Measurements from ENCODE around the gene BCL2A1.
A peak's percentile ranks its signal among the peaks of the same experiment; 100 is the strongest.
"Not testable (repeated sequence)": the region's sequence is repeated elsewhere in the genome, so short reads cannot be mapped to it uniquely, and the experiment has no call there.

Gene BCL2A1

DNA sequence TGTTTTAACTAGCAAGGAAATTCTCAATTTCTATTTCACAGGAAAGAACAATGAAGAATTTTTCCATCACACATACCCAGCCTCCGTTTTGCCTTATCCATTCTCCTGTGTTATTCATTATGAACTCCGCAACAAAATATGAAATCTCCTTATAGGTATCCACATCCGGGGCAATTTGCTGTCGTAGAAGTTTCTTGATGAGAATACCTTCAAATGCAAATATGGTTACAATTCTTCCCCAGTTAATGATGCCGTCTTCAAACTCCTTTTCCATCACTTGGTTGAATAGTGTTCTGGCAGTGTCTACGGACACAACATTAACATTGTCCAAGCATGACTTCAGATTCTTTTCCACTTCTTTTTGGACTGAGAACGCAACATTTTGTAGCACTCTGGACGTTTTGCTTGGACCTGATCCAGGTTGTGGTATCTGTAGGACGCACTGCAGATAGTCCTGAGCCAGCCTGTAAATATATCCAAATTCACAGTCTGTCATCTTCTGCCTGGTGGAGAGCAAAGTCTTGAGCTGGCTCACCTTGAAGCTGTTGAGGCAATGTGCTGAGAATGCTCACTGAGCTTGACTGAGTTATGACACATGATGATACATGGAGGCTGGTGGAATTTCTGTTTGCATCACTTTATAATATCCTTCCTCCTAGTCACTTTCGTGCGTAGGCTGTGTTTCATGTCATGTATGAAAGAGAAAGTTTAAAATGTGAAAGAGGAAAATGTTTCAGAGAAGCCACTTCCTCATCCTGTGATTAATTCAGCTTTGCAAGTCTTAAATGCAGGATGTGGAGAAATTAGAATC lies at the start of gene BCL2A1:
Gene BCL2A1 (minus strand): TSS at position 573 of the 811 bp plus-strand sequence. CDS start 77 bp downstream, at position 496.
- peak within 1 kb of the TSS; percentile 82 to 90 for H3K4me3 Mint-ChIP-seq
- DNase-seq = peak; percentile 66 to 78
- H3K27me3 Mint-ChIP-seq = no peaks in the 10 kb centered on the region
- peak within 1 kb of the TSS; percentile 92 to 96 for H3K27ac Mint-ChIP-seq
- peak; percentile 86 for ATAC-seq
- H3K4me1 Mint-ChIP-seq = peaks cover 52% of the 10 kb centered on the region
- peaks cover 0 to 4% of the 10 kb centered on the region in 2 donors for H3K9me3 Mint-ChIP-seq

DNA sequence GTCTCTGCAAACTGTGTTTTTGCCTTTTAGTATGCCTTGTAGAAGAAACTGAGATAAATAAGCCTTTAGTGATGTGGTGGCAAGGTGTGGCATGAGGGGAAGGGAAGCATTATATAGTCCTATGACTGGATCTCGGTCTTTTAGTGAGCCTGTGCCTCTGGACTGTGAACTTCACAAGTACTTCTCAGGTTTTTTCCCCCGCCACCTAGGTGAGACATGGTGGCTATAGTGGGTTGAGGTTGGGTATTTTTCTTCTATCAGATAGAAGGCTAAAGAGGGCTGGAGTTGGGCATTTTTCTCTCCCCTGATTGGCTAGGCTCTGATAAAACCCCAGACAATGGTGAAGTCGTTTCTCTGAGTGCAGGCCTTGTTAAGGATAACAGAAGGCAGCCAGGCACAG lies 49.7 kb upstream of the BCL2A1 start:
- H3K9me3 Mint-ChIP-seq = peaks cover 0 to 7% of the 10 kb centered on the region in 2 donors
- no peak overlapping the region for H3K27ac Mint-ChIP-seq
- H3K27me3 Mint-ChIP-seq = no peaks in the 10 kb centered on the region
- peak; percentile 78 for ATAC-seq
- H3K4me3 Mint-ChIP-seq = no peak overlapping the region
- peaks cover 36% of the 10 kb centered on the region for H3K4me1 Mint-ChIP-seq
- DNase-seq = peak in 1 of 2 donors; percentile 22

DNA sequence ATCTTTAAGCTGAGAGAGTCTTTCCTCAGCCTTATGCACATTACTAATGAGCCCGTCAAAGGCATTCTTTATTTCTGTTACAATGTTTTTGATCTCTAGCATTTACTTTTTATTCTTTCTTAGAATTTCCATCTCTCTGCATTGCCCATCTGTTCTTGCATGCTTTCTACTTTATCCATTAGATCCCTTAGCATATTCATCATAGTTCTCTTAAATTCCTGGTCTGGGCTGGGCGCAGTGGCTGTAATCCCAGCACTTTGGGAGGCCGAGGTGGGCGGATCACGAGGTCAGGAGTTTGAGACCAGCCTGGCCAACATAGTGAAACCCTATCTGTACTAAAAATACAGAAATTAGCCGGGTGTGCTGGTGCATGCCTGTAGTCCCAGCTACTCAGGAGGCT lies 49.2 kb upstream of the BCL2A1 start:
- H3K4me1 Mint-ChIP-seq = peaks cover 36% of the 10 kb centered on the region
- ATAC-seq, DNase-seq, H3K9me3 Mint-ChIP-seq, H3K4me3 Mint-ChIP-seq, H3K27ac Mint-ChIP-seq, H3K27me3 Mint-ChIP-seq: not testable (repeated sequence)

DNA sequence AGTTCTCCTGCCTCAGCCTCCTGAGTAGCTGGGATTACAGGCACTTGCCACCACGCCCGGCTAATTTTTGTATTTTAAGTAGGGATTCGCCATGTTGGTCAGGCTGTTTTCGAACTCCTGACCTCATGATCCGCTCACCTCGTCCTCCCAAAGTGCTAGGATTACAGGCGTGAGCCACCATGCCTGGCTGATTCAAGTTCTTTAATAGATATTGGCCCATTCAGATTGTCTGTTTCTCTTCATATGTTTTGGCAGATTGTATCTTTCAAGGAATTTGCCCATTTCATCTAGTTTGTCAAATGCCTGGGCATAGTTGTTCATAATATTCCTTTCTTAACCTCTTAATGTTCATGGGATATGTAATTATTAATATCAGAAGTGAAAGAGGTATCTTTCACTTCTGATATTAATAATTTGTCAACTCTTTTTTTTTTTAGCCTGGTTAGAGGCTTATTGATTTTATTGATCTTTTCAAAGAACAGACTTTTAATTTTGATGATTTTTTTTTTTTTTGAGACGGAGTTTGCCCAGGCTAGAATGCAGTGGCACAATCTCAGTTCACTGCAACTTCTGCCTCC lies 48.3 kb upstream of the BCL2A1 start:
- ATAC-seq (no peak), DNase-seq (no peak)
- H3K4me1 Mint-ChIP-seq = peaks cover 36% of the 10 kb centered on the region
- H3K27me3 Mint-ChIP-seq = no peaks in the 10 kb centered on the region
- H3K4me3 Mint-ChIP-seq = no peak overlapping the region
- H3K27ac Mint-ChIP-seq = no peak overlapping the region
- peaks cover 0 to 7% of the 10 kb centered on the region in 2 donors for H3K9me3 Mint-ChIP-seq

DNA sequence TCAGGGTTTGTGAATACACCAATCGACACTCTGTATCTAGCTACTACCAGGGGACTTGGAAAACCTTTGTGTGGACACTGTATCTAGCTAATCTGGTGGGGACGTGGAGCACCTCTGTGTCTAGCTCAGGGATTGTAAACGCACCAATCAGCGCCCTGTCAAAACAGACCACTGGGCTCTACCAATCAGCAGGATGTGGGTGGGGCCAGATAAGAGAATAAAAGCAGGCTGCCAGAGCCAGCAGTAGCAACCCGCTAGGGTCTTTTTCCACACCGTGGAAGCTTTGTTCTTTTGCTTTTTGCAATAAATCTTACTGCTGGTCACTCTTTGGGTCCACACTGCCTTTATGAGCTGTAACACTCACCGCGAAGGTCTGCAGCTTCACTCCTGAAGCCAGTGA lies 46.1 kb upstream of the BCL2A1 start:
- H3K4me1 Mint-ChIP-seq = peaks cover 28% of the 10 kb centered on the region
- not testable (repeated sequence) for DNase-seq, ATAC-seq, H3K27ac Mint-ChIP-seq, H3K9me3 Mint-ChIP-seq, H3K4me3 Mint-ChIP-seq, H3K27me3 Mint-ChIP-seq

DNA sequence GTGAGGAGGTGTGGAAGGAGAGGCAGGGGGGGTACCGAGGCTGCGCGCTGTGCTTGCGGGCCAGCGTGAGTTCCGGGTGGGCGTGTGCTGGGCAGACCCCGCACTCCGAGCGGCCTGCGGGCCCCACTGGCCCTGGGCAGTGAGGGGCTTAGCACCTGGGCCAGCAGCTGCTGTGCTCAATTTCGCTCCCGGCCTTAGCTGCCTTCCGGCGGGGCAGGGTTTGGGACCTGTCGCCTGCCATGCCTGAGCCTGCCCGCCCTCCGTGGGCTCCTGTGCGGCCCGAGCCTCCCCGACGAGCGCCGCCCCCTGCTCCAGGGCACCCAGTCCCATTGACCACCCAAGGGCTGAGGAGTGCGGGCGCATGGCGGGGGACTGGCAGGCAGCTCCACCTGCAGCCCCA lies 45.5 kb upstream of the BCL2A1 start:
- H3K4me1 Mint-ChIP-seq = peaks cover 22% of the 10 kb centered on the region
- not testable (repeated sequence) for H3K27ac Mint-ChIP-seq, ATAC-seq, DNase-seq, H3K4me3 Mint-ChIP-seq, H3K9me3 Mint-ChIP-seq, H3K27me3 Mint-ChIP-seq

DNA sequence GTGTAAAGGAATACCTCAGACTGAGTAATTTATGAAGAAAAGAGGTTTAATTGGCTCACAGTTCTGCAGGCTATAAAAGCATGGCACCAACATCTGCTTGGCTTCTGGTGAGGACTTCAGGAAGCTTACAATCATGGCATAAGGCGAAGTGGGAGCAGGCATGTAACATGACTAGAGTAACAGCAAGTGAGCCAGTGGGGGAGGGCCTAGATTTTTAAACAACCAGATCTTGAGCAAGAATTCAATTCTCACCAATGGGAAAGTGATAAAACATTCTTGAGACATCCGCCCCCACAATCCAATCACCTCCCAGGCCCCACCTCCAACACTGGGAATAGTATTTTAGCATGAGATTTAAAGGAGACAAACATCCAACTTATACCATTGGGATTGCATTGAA lies 44.2 kb upstream of the BCL2A1 start:
- Mint-ChIP-seq H3K27ac (no peak overlapping the region), H3K4me3 (no peak overlapping the region), H3K27me3 (no peaks in the 10 kb centered on the region), H3K4me1 (peaks cover 11% of the 10 kb centered on the region), H3K9me3 (no peaks in the 10 kb centered on the region)
- DNase-seq = no peak
- no peak for ATAC-seq

DNA sequence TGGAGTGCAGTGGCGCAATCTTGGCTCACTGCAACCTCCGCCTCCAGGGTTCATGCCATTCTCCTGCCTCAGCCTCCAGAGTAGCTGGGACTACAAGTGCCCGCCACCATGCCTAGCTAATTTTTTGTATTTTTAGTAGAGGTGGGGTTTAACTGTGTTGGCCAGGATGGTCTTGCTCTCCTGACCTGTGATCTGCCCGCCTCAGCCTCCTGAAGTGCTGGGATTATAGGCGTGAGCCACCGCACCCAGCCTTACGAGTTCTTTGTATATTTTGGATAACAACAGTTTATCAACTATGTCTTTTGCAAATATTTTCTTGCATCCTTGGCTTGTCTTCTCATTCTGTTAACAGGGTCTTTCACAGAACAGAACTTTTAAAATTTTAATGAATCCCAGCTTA lies 43.2 kb upstream of the BCL2A1 start:
- not testable (repeated sequence) for ATAC-seq, H3K4me1 Mint-ChIP-seq, H3K27ac Mint-ChIP-seq, H3K4me3 Mint-ChIP-seq, H3K9me3 Mint-ChIP-seq, DNase-seq, H3K27me3 Mint-ChIP-seq

DNA sequence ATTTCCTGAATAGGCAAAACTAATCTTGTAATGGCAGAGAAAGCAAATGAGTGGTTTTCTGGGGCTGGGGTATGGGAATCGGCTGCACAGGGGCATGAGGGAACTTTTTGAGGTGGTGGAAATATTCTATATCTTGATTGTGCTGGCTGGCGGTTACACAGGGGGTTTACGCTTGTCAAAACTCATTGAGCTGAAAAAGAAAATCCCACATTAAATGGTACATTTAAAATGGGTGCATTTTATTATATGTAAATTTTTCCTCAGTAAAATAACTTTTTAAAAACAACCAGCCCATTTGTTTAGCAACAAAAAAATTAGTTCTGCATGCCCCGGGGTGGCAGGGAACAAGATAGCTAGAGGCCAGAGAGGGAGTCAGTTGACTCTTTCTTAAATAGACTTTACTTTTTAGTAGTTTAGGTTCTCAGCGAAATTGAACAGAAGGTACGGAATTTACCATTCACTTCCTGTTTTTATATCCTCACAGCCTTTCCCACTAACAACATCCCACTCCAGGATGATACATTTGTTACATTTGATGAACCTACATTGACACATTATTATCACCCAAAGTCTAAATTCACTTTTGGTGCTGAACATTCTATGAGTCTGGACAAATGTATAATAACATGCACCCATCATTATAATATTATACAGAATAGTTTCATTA lies 41.2 kb upstream of the BCL2A1 start:
- Mint-ChIP-seq H3K27ac (no peak overlapping the region), H3K4me3 (no peak overlapping the region), H3K4me1 (no peaks in the 10 kb centered on the region), H3K9me3 (no peaks in the 10 kb centered on the region), H3K27me3 (no peaks in the 10 kb centered on the region)
- no peak for DNase-seq
- ATAC-seq = no peak

DNA sequence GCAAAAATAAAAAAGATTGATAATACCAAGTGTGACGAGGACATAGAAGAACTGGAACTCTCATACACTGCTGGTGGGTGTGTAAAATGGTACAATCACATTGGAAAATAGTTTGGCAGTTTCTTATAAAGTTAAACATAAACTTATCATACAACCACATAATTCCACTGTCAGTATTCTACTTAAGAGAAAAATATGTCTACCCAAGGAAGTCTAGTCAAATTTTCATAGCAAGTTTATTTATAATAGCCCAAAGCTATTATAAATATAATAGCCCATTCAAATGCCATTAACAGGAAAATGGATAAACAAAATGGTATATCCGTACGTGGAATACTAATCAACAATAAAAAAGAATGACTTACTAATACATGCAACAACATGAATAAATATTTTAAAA lies 40.6 kb upstream of the BCL2A1 start:
- H3K27ac Mint-ChIP-seq = no peak overlapping the region
- ATAC-seq (no peak), DNase-seq (no peak)
- H3K9me3 Mint-ChIP-seq = no peaks in the 10 kb centered on the region
- H3K27me3 Mint-ChIP-seq = no peaks in the 10 kb centered on the region
- H3K4me3 Mint-ChIP-seq = no peak overlapping the region
- no peaks in the 10 kb centered on the region for H3K4me1 Mint-ChIP-seq

DNA sequence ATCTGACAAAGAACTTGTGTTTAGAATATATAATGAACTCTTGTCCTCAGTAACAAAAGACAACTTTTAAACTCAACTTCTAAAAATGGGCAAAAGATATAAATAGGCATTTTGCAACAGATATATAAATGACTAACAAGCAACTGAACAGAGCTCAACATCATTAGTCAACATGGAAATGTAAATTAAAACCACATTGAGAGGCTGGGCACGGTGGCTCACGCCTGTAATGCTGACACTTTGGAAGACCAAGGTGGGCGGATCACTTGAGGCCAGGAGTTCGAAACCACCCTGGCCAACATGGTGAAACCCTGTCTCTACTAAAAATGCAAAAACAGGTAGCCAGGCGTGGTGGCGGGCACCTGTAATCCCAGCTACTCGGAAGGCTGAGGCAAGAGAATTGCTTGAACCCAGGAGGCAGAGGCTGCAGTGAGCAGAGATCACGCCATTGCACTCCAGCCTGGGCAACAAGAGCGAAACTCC lies 40.1 kb upstream of the BCL2A1 start:
- not testable (repeated sequence) for H3K27ac Mint-ChIP-seq, DNase-seq, ATAC-seq, H3K27me3 Mint-ChIP-seq, H3K4me1 Mint-ChIP-seq, H3K9me3 Mint-ChIP-seq, H3K4me3 Mint-ChIP-seq

DNA sequence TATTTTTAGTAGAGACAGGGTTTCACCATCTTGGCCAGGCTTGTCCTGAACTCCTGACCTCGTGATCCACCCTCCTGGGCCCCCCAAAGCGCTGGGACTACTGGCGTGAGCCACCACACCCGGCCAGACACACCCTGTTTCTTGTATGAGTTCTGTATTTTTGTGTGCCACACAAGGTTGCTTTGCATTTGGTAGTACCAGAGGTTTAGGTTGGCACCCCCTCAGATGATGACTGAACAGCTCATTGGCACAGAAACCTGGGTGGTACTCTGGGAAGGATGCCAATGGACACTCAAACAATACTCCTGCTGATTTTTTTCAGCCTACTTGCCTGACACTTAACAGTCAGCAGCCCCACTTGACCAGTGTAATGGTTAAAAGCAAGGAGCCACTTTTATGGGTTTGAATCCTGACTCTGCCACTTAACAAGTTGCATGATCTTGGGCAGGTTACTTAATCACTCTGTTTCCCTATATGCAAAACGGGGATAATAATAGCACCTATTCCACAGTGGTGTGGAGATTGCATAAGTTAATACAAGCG lies 39.2 kb upstream of the BCL2A1 start:
- no peaks in the 10 kb centered on the region for H3K27me3 Mint-ChIP-seq
- H3K4me3 Mint-ChIP-seq = no peak overlapping the region
- ATAC-seq = no peak
- DNase-seq = no peak
- no peak overlapping the region for H3K27ac Mint-ChIP-seq
- no peaks in the 10 kb centered on the region for H3K4me1 Mint-ChIP-seq
- no peaks in the 10 kb centered on the region for H3K9me3 Mint-ChIP-seq

DNA sequence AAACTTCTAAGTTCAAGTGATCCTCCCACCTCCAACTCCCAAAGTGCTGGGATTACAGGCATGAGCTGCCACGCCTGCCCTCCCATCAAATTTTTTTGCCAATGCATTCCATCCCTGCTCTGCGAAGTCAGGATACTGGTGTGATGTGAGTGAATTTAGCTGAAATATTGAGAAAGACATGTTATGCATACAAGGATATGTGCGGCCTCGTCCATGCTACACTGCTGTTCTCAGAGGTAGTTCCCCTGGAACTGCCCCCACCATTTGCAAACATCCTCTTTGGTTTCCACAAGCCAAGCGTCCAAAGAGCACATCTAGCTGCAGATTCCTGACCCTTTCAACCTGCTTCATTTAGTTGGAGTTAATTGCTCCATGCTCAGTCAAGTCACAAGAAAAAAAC lies 36.5 kb upstream of the BCL2A1 start:
- ATAC-seq (no peak), DNase-seq (no peak)
- no peak overlapping the region for H3K27ac Mint-ChIP-seq

DNA sequence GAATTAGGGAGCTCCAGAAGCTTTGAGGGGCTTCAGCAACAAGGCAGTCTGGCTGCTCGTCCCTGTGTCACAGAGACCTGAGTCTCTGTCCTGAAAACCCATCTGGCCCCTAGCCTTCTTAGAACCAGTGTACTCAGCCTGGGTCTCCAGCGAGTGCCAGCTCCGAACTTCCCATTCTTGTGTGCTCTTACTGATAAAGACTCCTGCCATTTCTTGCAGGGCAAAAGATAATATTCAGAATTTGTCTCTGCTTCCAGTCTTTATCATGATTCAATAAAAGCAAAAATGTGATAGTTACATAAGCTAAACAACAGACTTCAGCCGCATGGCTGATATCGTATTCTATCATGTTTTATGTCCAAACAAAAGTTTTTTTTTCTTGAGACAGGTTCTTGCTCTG lies 36.0 kb upstream of the BCL2A1 start:
- Mint-ChIP-seq H3K4me3 (no peak overlapping the region), H3K27me3 (no peaks in the 10 kb centered on the region)
- no peak for ATAC-seq

More for the DNA sequence above, 36.5 kb upstream of the BCL2A1 start:
- H3K4me1 Mint-ChIP-seq = no peaks in the 10 kb centered on the region
- no peaks in the 10 kb centered on the region for H3K9me3 Mint-ChIP-seq
- H3K27me3 Mint-ChIP-seq = no peaks in the 10 kb centered on the region
- H3K4me3 Mint-ChIP-seq = no peak overlapping the region

DNA sequence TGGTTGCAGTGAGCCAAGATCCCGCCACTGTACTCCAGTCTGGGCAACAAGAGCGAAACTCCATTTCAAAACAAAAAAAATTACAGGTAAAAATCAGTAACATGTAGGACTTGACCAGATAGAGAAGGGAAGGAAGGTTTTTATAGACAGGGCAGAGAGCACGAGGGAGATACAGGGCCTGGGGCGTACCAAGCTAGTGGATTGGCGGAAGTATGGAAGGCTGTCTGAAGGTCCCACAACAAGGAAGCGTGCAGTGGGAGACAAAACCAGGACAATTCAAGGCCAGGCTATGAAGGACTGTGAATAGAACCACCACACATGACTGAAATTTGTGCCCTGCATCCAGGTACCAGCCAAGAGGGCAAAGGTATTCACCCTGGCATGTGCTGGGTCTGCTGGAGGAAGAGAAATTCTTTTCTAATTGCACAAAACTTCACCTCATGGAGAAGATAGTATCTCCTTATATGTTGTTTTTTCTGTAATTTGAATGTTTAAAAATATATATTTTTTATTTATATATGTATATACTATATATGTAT lies 33.0 kb upstream of the BCL2A1 start:
- Mint-ChIP-seq H3K27ac (no peak overlapping the region), H3K4me1 (no peaks in the 10 kb centered on the region), H3K4me3 (no peak overlapping the region), H3K9me3 (no peaks in the 10 kb centered on the region), H3K27me3 (no peaks in the 10 kb centered on the region)
- DNase-seq = no peak
- ATAC-seq = no peak

More for the DNA sequence above, 36.0 kb upstream of the BCL2A1 start:
- Mint-ChIP-seq H3K27ac (no peak overlapping the region), H3K9me3 (no peaks in the 10 kb centered on the region), H3K4me1 (no peaks in the 10 kb centered on the region)
- no peak for DNase-seq
